Dermis microvascular lymphatic vessel endothelial cell (primary cell): ENCODE data around the gene C1QTNF5. TPM values are rescaled to one million over a fixed set of nuclear protein-coding genes. Genes with fewer than 3 reads are reported as not detected.
A peak's percentile ranks its signal among the peaks of the same experiment; 100 is the strongest.

Experiments used
- DNase-seq, 2 donors: peaks; one replicate each; pipeline versions ENCODE4 v3.0.0 to v3.0.0-alpha.2; 2010; ENCODE audit warnings: low read depth in 2 of 2
- total RNA-seq: library from RNA; depleted of rRNA; stranded (reverse); fragments of >200 nt; gene quantifications from 2 replicates; pipeline ENCODE4 v1.2.1, GENCODE V29; 2014

The C1QTNF5 gene
- total RNA-seq, 1 donor from 2014 or later = 47.6 TPM

GRCh38 chr11:119359365-119360214 lies 18.9 kb upstream of the C1QTNF5 start:
- no peak for DNase-seq

GRCh38 chr11:119357074-119357473 lies 16.4 kb upstream of the C1QTNF5 start:
- DNase-seq = no peak

- peak; percentile 40 to 79 for DNase-seq
These were observed 15.8 kb upstream of the C1QTNF5 start for GRCh38 chr11:119356349-119357031.

- no peak for DNase-seq
These were observed 14.6 kb upstream of the C1QTNF5 start for GRCh38 chr11:119355091-119355843.

GRCh38 chr11:119352857-119353260 lies 12.2 kb upstream of the C1QTNF5 start:
- peak; percentile 87 to 96 for DNase-seq

- DNase-seq = no peak
These were observed 10.5 kb upstream of the C1QTNF5 start for GRCh38 chr11:119351232-119351631.

GRCh38 chr11:119350302-119350701 lies 9.6 kb upstream of the C1QTNF5 start:
- no peak for DNase-seq

GRCh38 chr11:119347940-119348605 lies 7.4 kb upstream of the C1QTNF5 start:
- no peak for DNase-seq

- DNase-seq = no peak
These were observed 6.6 kb upstream of the C1QTNF5 start for GRCh38 chr11:119347242-119347641.

GRCh38 chr11:119346605-119347004 lies 5.9 kb upstream of the C1QTNF5 start, which contains the start of gene MFRP:
MFRP (minus strand) TSS chr11:119346705; CDS start chr11:119346513, 192 bp downstream.
- no peak for DNase-seq

- no peak for DNase-seq
These were observed 5.0 kb upstream of the C1QTNF5 start for GRCh38 chr11:119345685-119346084.

GRCh38 chr11:119344291-119345010 lies 3.8 kb upstream of the C1QTNF5 start:
- DNase-seq = no peak

GRCh38 chr11:119343726-119344125 lies 3.0 kb upstream of the C1QTNF5 start:
- no peak for DNase-seq

GRCh38 chr11:119342362-119343130 lies 1.9 kb upstream of the C1QTNF5 start:
- DNase-seq = no peak

- no peak for DNase-seq
These were observed 1.3 kb upstream of the C1QTNF5 start for GRCh38 chr11:119342023-119342300.

- peak in 1 of 2 donors; percentile 25 for DNase-seq
These were observed 739 bp upstream of the C1QTNF5 start for GRCh38 chr11:119341222-119342022.

GRCh38 chr11:119339589-119340334 lies 921 bp downstream of the C1QTNF5 start:
- DNase-seq = peak; percentile 33 to 75

GRCh38 chr11:119338965-119339588 lies 1.6 kb downstream of the C1QTNF5 start:
- peak in 1 of 2 donors; percentile 26 for DNase-seq
